SK-N-MC (cell line): Measurements from ENCODE around the gene SRPRB.
"Not testable (repeated sequence)": the region's sequence is repeated elsewhere in the genome, so short reads cannot be mapped to it uniquely, and the experiment has no call there.

Experiments used
- DNase-seq: peaks from one replicate; pipeline ENCODE4 v3.0.0-alpha.2; 2011; ENCODE audit warnings: low read depth, low spot score
- H3K27ac ChIP-seq: fragments of 200-600 bp; sonication (generic); 2 replicates; pipeline ENCODE4 v1.5.1; 2016; ENCODE audit warnings: mixed run types
- H3K36me3 ChIP-seq: fragments of 200-600 bp; sonication (generic); 2 replicates; pipeline ENCODE4 v1.6.1; 2017; ENCODE audit warnings: antibody characterized with exemption, low read length, mixed read lengths; ENCODE audit not compliant: insufficient read depth
- H3K4me3 ChIP-seq: fragments of 200-600 bp; sonication (generic); 2 replicates; pipeline ENCODE4 v1.5.1; 2016
- H3K9ac ChIP-seq: fragments of 200-600 bp; sonication (generic); 2 replicates; pipeline ENCODE4 v1.8.0; 2017; ENCODE audit warnings: mixed run types, mixed read lengths; ENCODE audit not compliant: insufficient read length
- H3K9me3 ChIP-seq: fragments of 200-600 bp; sonication (generic); 2 replicates; pipeline ENCODE4 v1.6.1; 2017; ENCODE audit warnings: low read depth, mild to moderate bottlenecking, antibody characterized with exemption, low read length, moderate library complexity, mixed read lengths
- EZH2 ChIP-seq: fragments of 200-600 bp; sonication (generic); IDR thresholded peaks from one replicate; pipeline ENCODE4 v1.6.1; 2017; ENCODE audit warnings: antibody characterized with exemption
- FOXP2 ChIP-seq: optimal IDR thresholded peaks from 2 replicates; pipeline ENCODE3; 2011; ENCODE audit warnings: mild to moderate bottlenecking, moderate library complexity; ENCODE audit not compliant: insufficient read depth; ENCODE audit errors: extremely low read length, control extremely low read depth
- POLR2AphosphoS5 ChIP-seq: IDR thresholded peaks from 2 replicates; pipeline ENCODE4 v1.6.1; 2012; ENCODE audit warnings: mild to moderate bottlenecking, low read depth, low read length, borderline replicate concordance

Gene SRPRB

GRCh38 chr3:133775835-133776234, 29.8 kb upstream of the SRPRB start:
- H3K9ac ChIP-seq: no peak overlapping the region
- TF ChIP-seq EZH2 (no peak), FOXP2 (no peak), POLR2AphosphoS5 (no peak)
- no peak overlapping the region for H3K27ac ChIP-seq
- no peak overlapping the region for H3K4me3 ChIP-seq
- no peaks in the 10 kb centered on the region for H3K36me3 ChIP-seq
- DNase-seq: no peak
- H3K9me3 ChIP-seq: no peaks in the 10 kb centered on the region

DNA sequence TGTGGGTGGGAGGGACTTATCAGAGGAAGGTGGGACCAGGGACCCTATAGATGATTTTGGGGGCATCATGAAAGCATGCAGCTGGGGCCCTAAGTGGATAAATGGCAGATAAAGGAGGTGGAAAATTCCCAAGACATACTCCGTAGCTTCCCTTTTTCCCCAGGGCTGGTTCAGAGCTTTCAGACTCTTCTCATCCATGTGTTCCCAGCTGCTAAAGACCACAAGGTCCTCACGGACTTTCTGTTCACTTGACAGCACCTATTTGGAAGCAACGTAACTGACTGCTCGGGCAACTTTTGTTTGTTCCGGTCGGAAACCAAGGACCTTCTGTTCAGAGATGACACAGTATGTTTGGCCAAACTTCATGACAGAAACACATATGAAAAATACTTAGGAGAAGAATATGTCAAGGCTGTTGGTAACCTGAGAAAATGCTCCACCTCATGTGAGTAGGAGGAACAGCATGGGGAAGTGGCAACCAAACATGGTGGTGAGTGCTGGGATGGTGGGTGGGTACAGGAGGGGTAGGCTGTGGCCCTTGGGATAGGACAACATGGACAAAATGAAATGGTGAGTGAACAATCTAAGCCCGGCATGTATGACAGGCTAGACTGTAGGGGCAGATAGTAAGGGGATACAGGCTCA, 28.7 kb upstream of the SRPRB start:
- Histone ChIP-seq H3K36me3 (no peaks in the 10 kb centered on the region), H3K9ac (no peak overlapping the region), H3K4me3 (no peak overlapping the region), H3K27ac (no peak overlapping the region), H3K9me3 (no peaks in the 10 kb centered on the region)
- no peak for TF ChIP-seq POLR2AphosphoS5
- DNase-seq: no peak

DNA sequence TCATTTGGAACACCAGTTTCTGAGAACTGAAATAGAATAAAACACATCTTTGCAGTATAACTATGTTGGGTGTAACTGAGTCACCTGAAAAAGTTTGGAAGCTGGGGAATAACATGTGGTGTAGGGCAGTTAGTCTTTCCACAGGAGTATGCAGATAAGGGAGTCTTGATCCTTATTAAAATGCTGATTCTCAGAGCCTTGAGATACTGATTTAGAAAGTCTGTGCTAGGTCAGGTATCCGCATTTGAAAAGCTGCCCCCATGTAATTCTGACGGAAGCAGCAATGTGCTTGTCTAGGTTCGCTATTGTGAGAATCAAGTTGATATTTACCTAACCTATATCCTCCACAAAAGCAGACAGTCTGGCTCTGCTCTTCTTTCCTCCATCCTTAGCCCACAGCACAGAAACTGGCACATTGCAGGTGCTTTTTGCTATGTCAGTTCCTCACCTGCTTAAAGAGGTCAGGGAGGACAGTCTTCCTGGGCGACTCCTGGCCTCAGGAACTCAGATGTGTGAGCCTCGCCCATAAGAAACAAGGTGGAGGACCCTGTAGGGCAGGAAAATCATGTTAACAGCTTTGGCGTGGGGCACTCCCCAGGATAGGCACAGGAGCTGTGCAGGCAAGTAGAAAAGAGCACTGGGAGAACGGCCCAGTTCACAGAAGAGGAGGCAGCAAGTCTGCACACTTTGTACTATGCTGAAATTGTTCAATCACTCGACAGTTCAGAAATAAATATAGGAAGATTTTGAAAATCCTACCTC, 27.6 kb upstream of the SRPRB start:
- H3K27ac ChIP-seq: no peak overlapping the region
- TF ChIP-seq EZH2 (no peak), POLR2AphosphoS5 (no peak), FOXP2 (no peak)
- H3K9ac ChIP-seq: no peak overlapping the region
- H3K9me3 ChIP-seq: no peaks in the 10 kb centered on the region
- DNase-seq: no peak
- H3K4me3 ChIP-seq: no peak overlapping the region
- H3K36me3 ChIP-seq: no peaks in the 10 kb centered on the region

DNA sequence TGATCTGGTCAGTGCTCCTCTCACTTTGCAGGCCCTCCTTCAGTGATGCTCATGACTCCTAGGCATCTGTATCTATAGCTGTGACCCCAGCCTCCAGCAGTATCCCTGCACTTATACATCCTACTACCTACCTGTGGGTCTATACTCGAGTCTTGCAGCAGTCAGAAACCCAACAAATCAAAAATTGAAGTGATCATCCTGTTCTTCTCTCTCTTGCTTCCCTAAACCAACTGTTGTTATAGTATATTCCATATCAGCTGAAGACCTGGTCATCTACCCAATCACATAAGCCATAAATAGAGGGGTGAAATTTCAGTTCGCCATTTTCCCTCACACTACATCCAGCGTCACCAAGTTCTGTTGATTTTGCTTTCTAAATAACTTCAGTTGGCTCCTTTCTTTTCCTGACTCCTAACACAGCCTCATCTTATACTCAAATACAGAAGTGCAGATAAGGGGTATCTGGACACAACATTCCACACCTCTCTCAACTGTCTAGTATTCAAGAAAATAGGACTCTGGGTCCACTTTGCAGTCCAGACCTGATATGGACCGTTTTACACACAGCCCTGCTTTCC, 25.9 kb upstream of the SRPRB start:
- TF ChIP-seq EZH2: no peak
- TF ChIP-seq POLR2AphosphoS5: no peak
- no peak for TF ChIP-seq FOXP2
- no peak overlapping the region for H3K4me3 ChIP-seq
- no peaks in the 10 kb centered on the region for H3K36me3 ChIP-seq
- DNase-seq: no peak
- no peak overlapping the region for H3K9ac ChIP-seq
- no peaks in the 10 kb centered on the region for H3K9me3 ChIP-seq
- no peak overlapping the region for H3K27ac ChIP-seq

- not testable (repeated sequence) for H3K9me3 ChIP-seq, H3K4me3 ChIP-seq, H3K27ac ChIP-seq, DNase-seq, H3K36me3 ChIP-seq, H3K9ac ChIP-seq
These were observed 24.9 kb upstream of the SRPRB start for GRCh38 chr3:133780756-133781155.

GRCh38 chr3:133781570-133781969, 24.0 kb upstream of the SRPRB start:
- DNase-seq: no peak
- Histone ChIP-seq H3K4me3 (no peak overlapping the region), H3K9me3 (no peaks in the 10 kb centered on the region), H3K27ac (no peak overlapping the region), H3K36me3 (no peaks in the 10 kb centered on the region), H3K9ac (no peak overlapping the region)
- no peak for TF ChIP-seq EZH2
- no peak for TF ChIP-seq FOXP2
- no peak for TF ChIP-seq POLR2AphosphoS5

- H3K4me3 ChIP-seq: no peak overlapping the region
- H3K9me3 ChIP-seq: no peaks in the 10 kb centered on the region
- no peak overlapping the region for H3K9ac ChIP-seq
- TF ChIP-seq EZH2 (no peak), POLR2AphosphoS5 (no peak), FOXP2 (no peak)
- no peak overlapping the region for H3K27ac ChIP-seq
- no peaks in the 10 kb centered on the region for H3K36me3 ChIP-seq
- DNase-seq: no peak
These were observed 23.2 kb upstream of the SRPRB start for GRCh38 chr3:133782454-133782853.

- Histone ChIP-seq H3K4me3 (no peak overlapping the region), H3K9ac (no peak overlapping the region), H3K9me3 (no peaks in the 10 kb centered on the region), H3K36me3 (no peaks in the 10 kb centered on the region), H3K27ac (no peak overlapping the region)
- no peak for DNase-seq
- TF ChIP-seq POLR2AphosphoS5: no peak
These were observed 21.9 kb upstream of the SRPRB start for GRCh38 chr3:133783762-133784161.

DNA sequence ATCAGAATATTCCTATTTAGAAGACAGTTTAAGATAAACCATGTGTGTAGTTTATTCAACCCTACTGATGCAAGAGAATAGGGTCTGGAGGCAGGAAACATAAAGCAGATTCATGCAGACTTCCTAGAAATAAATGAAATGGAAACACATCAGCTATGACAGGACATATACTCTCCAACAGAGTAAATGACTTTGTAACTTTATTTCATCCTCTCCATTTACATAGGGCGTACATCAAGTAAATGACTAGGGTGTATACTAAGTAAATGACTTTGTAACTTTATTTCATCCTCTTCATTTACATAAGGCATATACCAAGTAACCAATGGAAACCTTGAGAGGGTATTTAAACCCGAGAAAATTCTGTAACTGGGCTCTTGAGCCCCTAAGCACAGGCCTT, 17.6 kb upstream of the SRPRB start:
- no peak for TF ChIP-seq POLR2AphosphoS5
- no peak for TF ChIP-seq EZH2
- no peak for TF ChIP-seq FOXP2
- no peaks in the 10 kb centered on the region for H3K36me3 ChIP-seq
- no peak overlapping the region for H3K27ac ChIP-seq
- DNase-seq: no peak
- no peaks in the 10 kb centered on the region; the same call in 1 of the 2 replicates for H3K9me3 ChIP-seq
- H3K9ac ChIP-seq: no peak overlapping the region
- no peak overlapping the region for H3K4me3 ChIP-seq
